HG03196 (cell line): ENCODE results near the gene LMTK2.

ENCODE experiments used
- ATAC-seq: cut with Tn5 transposase; IDR thresholded peaks from one replicate; pipeline ENCODE4 v1.9.1; 2021; ENCODE audit not compliant: unreplicated experiment

LMTK2 gene

GRCh38 chr7:98200364-98200763, 93.7 kb downstream of the LMTK2 start:
- ATAC-seq, result peak; percentile 37

GRCh38 chr7:98202367-98203195, 95.9 kb downstream of the LMTK2 start:
- peak; percentile 92 for ATAC-seq

- peak; percentile 32 for ATAC-seq
Observed at GRCh38 chr7:98203261-98203963, 96.8 kb downstream of the LMTK2 start.

- ATAC-seq, result no peak
Observed at GRCh38 chr7:98203964-98204605, 97.4 kb downstream of the LMTK2 start.

GRCh38 chr7:98204670-98205069, 98.0 kb downstream of the LMTK2 start:
- no peak for ATAC-seq

- no peak for ATAC-seq
Observed at GRCh38 chr7:98205162-98205845, 98.6 kb downstream of the LMTK2 start.

- no peak for ATAC-seq
Observed at GRCh38 chr7:98206451-98207330, 100.0 kb downstream of the LMTK2 start.

- ATAC-seq, result no peak
Observed at GRCh38 chr7:98209166-98209920, 102.7 kb downstream of the LMTK2 start.

GRCh38 chr7:98210513-98211220, 104.0 kb downstream of the LMTK2 start:
- no peak for ATAC-seq

GRCh38 chr7:98211221-98211675, 104.6 kb downstream of the LMTK2 start, which contains the start of gene BHLHA15:
BHLHA15 (plus strand) TSS chr7:98211439; CDS start chr7:98212310, 871 bp downstream.
- ATAC-seq, result no peak

- ATAC-seq, result no peak
Observed at GRCh38 chr7:98211676-98212531, 105.2 kb downstream of the LMTK2 start.

GRCh38 chr7:98212532-98213041, 105.9 kb downstream of the LMTK2 start:
- ATAC-seq, result no peak

GRCh38 chr7:98213296-98213887, 106.7 kb downstream of the LMTK2 start:
- ATAC-seq, result no peak

GRCh38 chr7:98213888-98214810, 107.5 kb downstream of the LMTK2 start:
- ATAC-seq, result no peak

GRCh38 chr7:98214811-98215321, 108.2 kb downstream of the LMTK2 start:
- no peak for ATAC-seq
